Endothelial cell of umbilical vein (primary cell): ENCODE data around the gene KCNMB2. TPM values are rescaled to one million over a fixed set of nuclear protein-coding genes. Genes with fewer than 3 reads are reported as not detected.

Source experiments
- BruUV-seq: library from RNA; stranded (reverse); fragments of 400-500 nt; replicated peaks from 2 replicates; lab custom pipeline; 2021; lab: Mats Ljungman, UMichigan
- CTCF ChIA-PET: fragments of 300-600, 350-600 bp; sonication (Branson Sonifier 250); formaldehyde crosslinking; loops from one replicate; lab custom pipeline; 2021; ENCODE audit warnings: antibody characterized with exemption, inconsistent platforms; lab: Charles Lee
- POLR2A ChIA-PET: fragments of 300-600, 350-600 bp; sonication (Branson Sonifier 250); formaldehyde crosslinking; loops from one replicate; lab custom pipeline; 2021; ENCODE audit warnings: antibody characterized with exemption, inconsistent platforms; lab: Charles Lee
- DNase-seq: peaks from one replicate; pipeline ENCODE4 v3.0.0-alpha.2; 2011; ENCODE audit warnings: low read depth, low spot score
- FAIRE-seq: peaks from 2 replicates; lab custom pipeline; 2011; peaks lifted over from hg19 to GRCh38; lab: Jason Lieb, UNC
- H2AFZ ChIP-seq: 2 replicates; pipeline ENCODE4 v1.6.0; 2012; ENCODE audit warnings: low read depth, low read length, control low read depth, inconsistent platforms
- H3K27ac ChIP-seq: 2 replicates; pipeline ENCODE4 v1.5.1; 2011; ENCODE audit warnings: low read depth, mild to moderate bottlenecking, control low read depth, low read length, moderate library complexity; ENCODE audit not compliant: insufficient read depth
- H3K27me3 ChIP-seq, 2 experiments: 2 replicates each; pipeline versions ENCODE4 v1.6.0 to v1.6.1; 2011; ENCODE audit warnings: low read length in 2 of 2, mixed read lengths in 1 of 2; ENCODE audit not compliant: control insufficient read depth in 2 of 2, insufficient read depth in 2 of 2
- H3K36me3 ChIP-seq, 2 experiments: 2 replicates in 1 of 2; 3 replicates in 1 of 2; pipeline ENCODE4 v1.5.1; 2011; ENCODE audit warnings: low read length in 2 of 2, mild to moderate bottlenecking in 1 of 2, moderate library complexity in 1 of 2; ENCODE audit not compliant: control insufficient read depth in 2 of 2, insufficient read depth in 2 of 2; ENCODE audit errors: extremely low read depth in 1 of 2
- H3K4me1 ChIP-seq: 3 replicates; pipeline ENCODE4 v1.5.1; 2011; ENCODE audit warnings: mild to moderate bottlenecking, low read length; ENCODE audit not compliant: control insufficient read depth, insufficient read depth; ENCODE audit errors: extremely low read depth
- H3K4me2 ChIP-seq: 2 replicates; pipeline ENCODE4 v1.6.1; 2011; ENCODE audit warnings: low read length, control low read depth, mixed read lengths; ENCODE audit not compliant: insufficient read depth
- H3K4me3 ChIP-seq, 3 experiments: fragments of 200-600 bp in 1 of 3; sonication (generic), shearing (Covaris generic) in 1 of 3; replicated peaks in 1 of 3; 2 replicates each; pipeline ENCODE4 v1.5.1; 2011 to 2016; ENCODE audit warnings: control low read depth in 3 of 3, low read length in 3 of 3, mild to moderate bottlenecking in 2 of 3, inconsistent platforms in 1 of 3, low read depth in 1 of 3, moderate library complexity in 1 of 3; ENCODE audit not compliant: insufficient read depth in 1 of 3
- H3K79me2 ChIP-seq: 2 replicates; pipeline ENCODE4 v1.6.0; 2012; ENCODE audit warnings: low read length, inconsistent platforms; ENCODE audit not compliant: control insufficient read depth, insufficient read depth
- H3K9ac ChIP-seq: replicated peaks from 2 replicates; pipeline ENCODE3; 2011; ENCODE audit warnings: low read length, control low read depth; ENCODE audit not compliant: insufficient read depth; ENCODE audit errors: extremely low read depth
- H3K9me1 ChIP-seq: replicated peaks from 3 replicates; pipeline ENCODE4 v1.6.0; 2011; ENCODE audit warnings: mild to moderate bottlenecking, low read length; ENCODE audit not compliant: control insufficient read depth, insufficient read depth; ENCODE audit errors: extremely low read depth
- H3K9me3 ChIP-seq: replicated peaks from 2 replicates; pipeline ENCODE4 v1.5.1; 2012; ENCODE audit warnings: low read length, inconsistent platforms; ENCODE audit not compliant: control insufficient read depth, insufficient read depth
- H4K20me1 ChIP-seq: replicated peaks from 2 replicates; pipeline ENCODE3; 2011; ENCODE audit warnings: mild to moderate bottlenecking, low read length; ENCODE audit not compliant: control insufficient read depth, insufficient read depth; ENCODE audit errors: extremely low read depth
- CTCF ChIP-seq, 2 donors: IDR thresholded peaks; 1 replicate in 1 of 2; 2 replicates in 1 of 2; pipeline ENCODE4 v1.5.1; 2011; ENCODE audit warnings: low read length in 2 of 2, mild to moderate bottlenecking in 2 of 2, moderate library complexity in 2 of 2, control low read depth in 1 of 2, inconsistent platforms in 1 of 2, low read depth in 1 of 2; ENCODE audit not compliant: insufficient read depth in 1 of 2; ENCODE audit errors: extremely low read depth in 1 of 2
- EZH2 ChIP-seq: IDR thresholded peaks from 2 replicates; pipeline ENCODE4 v1.6.1; 2012; ENCODE audit warnings: borderline replicate concordance, low read depth, mild to moderate bottlenecking, moderate library complexity, low read length, inconsistent platforms; ENCODE audit not compliant: severe bottlenecking
- FOS ChIP-seq: IDR thresholded peaks from 2 replicates; pipeline ENCODE4 v1.6.1; 2011; ENCODE audit warnings: mild to moderate bottlenecking, low read length, moderate library complexity, borderline replicate concordance; ENCODE audit not compliant: insufficient read depth
- GATA2 ChIP-seq: IDR thresholded peaks from 2 replicates; pipeline ENCODE4 v1.7.0; 2011; ENCODE audit warnings: low read depth, mild to moderate bottlenecking, moderate library complexity, mixed read lengths, low read length; ENCODE audit not compliant: insufficient read length, insufficient read depth
- JUN ChIP-seq: IDR thresholded peaks from 2 replicates; pipeline ENCODE4 v1.6.1; 2011; ENCODE audit warnings: borderline replicate concordance, low read depth; ENCODE audit not compliant: insufficient read length, insufficient read depth
- MAX ChIP-seq: IDR thresholded peaks from 2 replicates; pipeline ENCODE4 v1.6.1; 2011; ENCODE audit not compliant: insufficient read depth, insufficient read length
- MYC ChIP-seq: IDR thresholded peaks from one replicate; pipeline ENCODE4 v1.6.1; 2011; ENCODE audit warnings: mild to moderate bottlenecking, low read depth, low read length
- POLR2A ChIP-seq: IDR thresholded peaks from 2 replicates; pipeline ENCODE4 v1.6.1; 2012; ENCODE audit warnings: low read depth, mild to moderate bottlenecking, control low read depth, low read length
- POLR2AphosphoS5 ChIP-seq: IDR thresholded peaks from 2 replicates; pipeline ENCODE4 v1.6.1; 2012; ENCODE audit warnings: low read depth, mild to moderate bottlenecking, control low read depth, low read length, moderate library complexity; ENCODE audit not compliant: insufficient read depth
- dilution Hi-C: fragments of 300-500 bp; cut with MboI; formaldehyde crosslinking; loops from one replicate; pipeline ENCODE4 v1.15.0; 2019; ENCODE audit warnings: low sequenced_read_pairs; ENCODE audit not compliant: extremely low pct_ligation_motif_present
- intact Hi-C: fragments of 100-400 bp; cut with micrococcal nuclease; formaldehyde crosslinking; loops from one replicate; pipeline ENCODE4 v1.10.0; 2022
- polyA plus RNA-seq, 4 experiments: library from polyadenylated mRNA; depleted of rRNA in 3 of 4; stranded (reverse) in 3 of 4; unstranded in 1 of 4; fragments of >200 nt; gene quantifications; 2 replicates each; pipeline versions ENCODE4 v1.2.1 to v1.2.3, GENCODE V29; 2011 to 2012; ENCODE audit warnings: missing spikeins in 1 of 4
- total RNA-seq: library from RNA; stranded (reverse); gene quantifications from 2 replicates; pipeline ENCODE4 v1.2.3, GENCODE V29; 2021

The KCNMB2 gene
- total and polyA plus RNA-seq, 2 donors (not counting 3 experiments of a cell fraction or from before 2014, with no cell fraction given), result not detected

DNA sequence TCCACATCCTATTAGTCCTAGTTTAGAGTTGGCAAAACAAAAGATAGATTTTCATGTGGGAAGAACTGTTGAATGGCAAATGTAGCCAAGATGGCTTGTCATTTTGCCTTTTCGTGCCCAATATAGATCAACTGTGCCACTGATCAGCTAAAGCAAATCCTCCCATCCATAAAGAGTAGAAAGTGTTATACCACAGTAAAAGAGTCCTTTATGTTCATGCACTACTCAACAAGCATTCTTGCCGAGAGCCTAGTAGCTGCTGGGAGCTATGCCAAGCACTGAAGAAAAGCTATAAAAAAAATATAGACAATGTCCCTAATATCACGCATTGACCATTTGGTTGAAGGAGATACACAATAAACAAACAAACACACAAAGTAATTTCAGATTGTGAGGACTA lies 225.2 kb downstream of the KCNMB2 start:
- intact Hi-C loops, result no loop called here
- DNase-seq, result no peak
- no TSS peak for BruUV-seq
- Histone ChIP-seq H3K4me1 (no peaks in the 10 kb centered on the region), H3K9me3 (no peaks in the 10 kb centered on the region), H3K9me1 (no peaks in the 10 kb centered on the region), H3K36me3 (no peaks in the 10 kb centered on the region), H3K4me2 (no peak overlapping the region), H3K4me3 (no peak overlapping the region), H4K20me1 (no peaks in the 10 kb centered on the region), H3K27me3 (no peaks in the 10 kb centered on the region), H3K9ac (no peak overlapping the region), H2AFZ (no peak overlapping the region), H3K79me2 (no peaks in the 10 kb centered on the region), H3K27ac (no peak overlapping the region)
- no peak for FAIRE-seq
- TF ChIP-seq POLR2AphosphoS5 (no peak), CTCF (IDR thresholded peaks at IDR 0.05; ENCODE audit: extremely low read depth in 1 of 2, insufficient read depth in 1 of 2, low read depth in 1 of 2, low read length in 2 of 2) (no peak), GATA2 (no peak), MYC (no peak), JUN (no peak), FOS (no peak), MAX (no peak), EZH2 (no peak), POLR2A (no peak)
- ChIA-PET POLR2A (no interaction called here), CTCF (no interaction called here)
- dilution Hi-C loops, result no loop called here
